Lower lobe of right lung (tissue), 2 donors: Measurements from ENCODE around the gene PDXP. TPM values are rescaled to one million over a fixed set of nuclear protein-coding genes. Genes with fewer than 3 reads are reported as not detected.
"Not testable (repeated sequence)": the region's sequence is repeated elsewhere in the genome, so short reads cannot be mapped to it uniquely, and the experiment has no call there.

Experiments
- ATAC-seq, 2 donors: fragments of 200-7000 bp; cut with Tn5 transposase; one replicate each; pipeline ENCODE4 v1.9.1; 2020 to 2022; ENCODE audit warnings: mild to moderate bottlenecking in 2 of 2, moderate library complexity in 2 of 2
- DNase-seq: peaks from one replicate; pipeline ENCODE4 v3.0.0-alpha.2; 2020
- H3K27ac ChIP-seq: fragments of 200-600 bp; one replicate; pipeline ENCODE4 v1.8.0; 2022
- H3K27me3 ChIP-seq: fragments of 200-600 bp; one replicate; pipeline ENCODE4 v1.8.0; 2022; ENCODE audit warnings: low read depth
- H3K36me3 ChIP-seq: fragments of 200-600 bp; one replicate; pipeline ENCODE4 v1.8.0; 2022; ENCODE audit warnings: mild to moderate bottlenecking
- H3K4me1 ChIP-seq: fragments of 200-600 bp; one replicate; pipeline ENCODE4 v1.8.0; 2022
- H3K4me3 ChIP-seq: fragments of 200-600 bp; one replicate; pipeline ENCODE4 v1.8.0; 2022; ENCODE audit warnings: mild to moderate bottlenecking
- H3K9me3 ChIP-seq: fragments of 200-600 bp; one replicate; pipeline ENCODE4 v1.8.0; 2022
- CTCF ChIP-seq: fragments of 200-600 bp; IDR thresholded peaks from one replicate; pipeline ENCODE4 v1.8.0; 2022; ENCODE audit warnings: antibody characterized with exemption, mild to moderate bottlenecking
- intact Hi-C: fragments of 100-400 bp; cut with DNase I; formaldehyde crosslinking; loops from one replicate; pipeline ENCODE4 v1.11.0; 2022
- total RNA-seq: library from RNA; stranded (reverse); fragmentation: NEBNext Ultra II Directional; extraction: Animal tissue kit (Norgen Biotek cat#: 25700); gene quantifications from one replicate; pipeline ENCODE4 v1.2.1, GENCODE V29; 2021
- donor health status: DM: no; HTN: yes; CAD: no; lungs with severe emphysema.

The PDXP gene
- total RNA-seq, 1 donor from 2014 or later = 3.9 TPM

GRCh38 chr22:37684803-37685615 is 26.5 kb downstream of the PDXP start:
- Histone ChIP-seq H3K27ac (no peak overlapping the region), H3K36me3 (peaks cover 23% of the 10 kb centered on the region), H3K27me3 (no peaks in the 10 kb centered on the region), H3K4me3 (no peak overlapping the region), H3K4me1 (peaks cover 30% of the 10 kb centered on the region), H3K9me3 (no peaks in the 10 kb centered on the region)
- intact Hi-C loops = no loop called here
- ATAC-seq (no peak), DNase-seq (no peak)
- TF ChIP-seq CTCF = no peak

- ATAC-seq = peak; percentile 94 to 95
- peak; percentile 88 for DNase-seq
- intact Hi-C loops = no loop called here
- no peaks in the 10 kb centered on the region for H3K27me3 ChIP-seq
- peaks cover 32% of the 10 kb centered on the region for H3K36me3 ChIP-seq
- peak within 1 kb of the TSS; percentile 72 for H3K4me3 ChIP-seq
- no peak for TF ChIP-seq CTCF
- peak within 1 kb of the TSS; percentile 83 for H3K27ac ChIP-seq
- H3K9me3 ChIP-seq = no peaks in the 10 kb centered on the region
- peaks cover 25% of the 10 kb centered on the region for H3K4me1 ChIP-seq
Measured at GRCh38 chr22:37686002-37686982, 27.8 kb downstream of the PDXP start, which contains the start of gene NOL12. Gene NOL12, plus strand, starts transcription at chr22:37686343. Its CDS starts 50 bp downstream, at chr22:37686393.

GRCh38 chr22:37690407-37690806 is 31.9 kb downstream of the PDXP start:
- no peak overlapping the region for H3K4me3 ChIP-seq
- TF ChIP-seq CTCF = no peak
- DNase-seq (no peak), ATAC-seq (no peak)
- H3K27ac ChIP-seq = no peak overlapping the region
- peaks cover 18% of the 10 kb centered on the region for H3K4me1 ChIP-seq
- no peaks in the 10 kb centered on the region for H3K9me3 ChIP-seq
- intact Hi-C loops = no loop called here
- no peaks in the 10 kb centered on the region for H3K27me3 ChIP-seq
- H3K36me3 ChIP-seq = peaks cover 66% of the 10 kb centered on the region

- TF ChIP-seq CTCF = no peak
- no peaks in the 10 kb centered on the region for H3K9me3 ChIP-seq
- no peak overlapping the region for H3K4me3 ChIP-seq
- intact Hi-C loops = no loop called here
- DNase-seq (no peak), ATAC-seq (no peak)
- no peak overlapping the region for H3K27ac ChIP-seq
- peaks cover 66% of the 10 kb centered on the region for H3K36me3 ChIP-seq
- peaks cover 15% of the 10 kb centered on the region for H3K4me1 ChIP-seq
- H3K27me3 ChIP-seq = no peaks in the 10 kb centered on the region
Measured at GRCh38 chr22:37690901-37691504, 32.5 kb downstream of the PDXP start.

- TF ChIP-seq CTCF = no peak
- no peak for DNase-seq
- H3K4me1 ChIP-seq = peaks cover 15% of the 10 kb centered on the region
- peaks cover 66% of the 10 kb centered on the region for H3K36me3 ChIP-seq
- H3K4me3 ChIP-seq = no peak overlapping the region
- no peaks in the 10 kb centered on the region for H3K27me3 ChIP-seq
- H3K9me3 ChIP-seq = no peaks in the 10 kb centered on the region
- ATAC-seq = no peak
- intact Hi-C loops = no loop called here
- no peak overlapping the region for H3K27ac ChIP-seq
Measured at GRCh38 chr22:37692627-37693285, 34.2 kb downstream of the PDXP start.

- H3K27me3 ChIP-seq, intact Hi-C loops, DNase-seq, H3K9me3 ChIP-seq, H3K27ac ChIP-seq, ATAC-seq, H3K4me3 ChIP-seq: not testable (repeated sequence)
- H3K4me1 ChIP-seq = peaks cover 12% of the 10 kb centered on the region
- H3K36me3 ChIP-seq = peaks cover 54% of the 10 kb centered on the region
Measured at GRCh38 chr22:37694131-37694530, 35.6 kb downstream of the PDXP start.

- H3K27me3 ChIP-seq, intact Hi-C loops, H3K9me3 ChIP-seq, ATAC-seq, DNase-seq, H3K27ac ChIP-seq: not testable (repeated sequence)
- peak overlapping the region; percentile 30 for H3K4me3 ChIP-seq
- H3K36me3 ChIP-seq = peaks cover 34% of the 10 kb centered on the region
- H3K4me1 ChIP-seq = peaks cover 12% of the 10 kb centered on the region
Measured at GRCh38 chr22:37696260-37696656, 37.7 kb downstream of the PDXP start.
